Measurements from ENCODE around the gene INMT. TPM values are rescaled to one million over a fixed set of nuclear protein-coding genes. Genes with fewer than 3 reads are reported as not detected.

INMT gene
- total RNA-seq, 1 experiment from 2014 or later: not detected

DNA sequence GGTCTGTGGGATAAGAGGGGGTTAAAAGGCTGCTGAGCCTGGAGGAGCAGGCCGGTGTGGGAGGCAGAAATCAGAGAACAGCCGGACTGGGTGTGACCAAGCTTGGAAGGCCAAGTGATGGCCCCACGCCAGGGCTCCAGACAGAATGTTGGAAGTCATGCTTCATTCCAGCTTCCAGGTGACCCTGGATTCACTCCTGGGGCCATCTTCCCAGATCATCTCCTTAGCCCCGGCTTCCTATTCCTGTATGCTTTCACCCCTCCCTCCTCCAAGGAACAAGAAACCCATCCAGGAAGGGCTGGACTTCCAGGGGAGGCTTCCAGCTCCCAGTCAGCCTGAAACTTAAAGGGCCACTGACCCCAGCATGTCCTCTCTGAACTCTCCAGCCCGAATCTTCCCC is 1.0 kb downstream of the INMT start:
- no peak for DNase-seq (ENCODE audit: low spot score)

DNA sequence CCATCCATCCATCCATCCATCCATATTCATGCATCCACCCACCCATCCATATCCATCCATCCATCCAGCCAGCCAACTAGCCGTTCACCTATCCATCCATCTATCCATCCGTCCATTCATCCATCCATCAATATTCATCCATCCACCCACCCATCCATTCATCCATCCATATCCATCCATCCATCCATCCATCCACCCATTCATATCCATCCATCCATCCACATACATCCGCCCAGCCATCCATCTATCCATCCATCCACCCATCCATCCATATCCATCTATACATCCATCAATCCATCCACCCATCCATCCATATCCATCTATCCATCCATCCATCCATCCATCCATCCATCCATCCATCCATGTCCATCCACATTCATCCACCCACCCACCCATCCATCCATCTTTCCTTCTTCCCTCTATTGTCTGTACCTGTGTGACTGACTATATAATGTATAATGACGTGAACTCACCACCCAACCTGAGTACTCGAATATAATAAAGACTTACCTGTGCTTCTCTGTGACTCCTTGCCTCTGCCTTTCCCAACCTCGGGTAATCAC is 2.5 kb downstream of the INMT start:
- no peak for DNase-seq (ENCODE audit: low spot score)

DNA sequence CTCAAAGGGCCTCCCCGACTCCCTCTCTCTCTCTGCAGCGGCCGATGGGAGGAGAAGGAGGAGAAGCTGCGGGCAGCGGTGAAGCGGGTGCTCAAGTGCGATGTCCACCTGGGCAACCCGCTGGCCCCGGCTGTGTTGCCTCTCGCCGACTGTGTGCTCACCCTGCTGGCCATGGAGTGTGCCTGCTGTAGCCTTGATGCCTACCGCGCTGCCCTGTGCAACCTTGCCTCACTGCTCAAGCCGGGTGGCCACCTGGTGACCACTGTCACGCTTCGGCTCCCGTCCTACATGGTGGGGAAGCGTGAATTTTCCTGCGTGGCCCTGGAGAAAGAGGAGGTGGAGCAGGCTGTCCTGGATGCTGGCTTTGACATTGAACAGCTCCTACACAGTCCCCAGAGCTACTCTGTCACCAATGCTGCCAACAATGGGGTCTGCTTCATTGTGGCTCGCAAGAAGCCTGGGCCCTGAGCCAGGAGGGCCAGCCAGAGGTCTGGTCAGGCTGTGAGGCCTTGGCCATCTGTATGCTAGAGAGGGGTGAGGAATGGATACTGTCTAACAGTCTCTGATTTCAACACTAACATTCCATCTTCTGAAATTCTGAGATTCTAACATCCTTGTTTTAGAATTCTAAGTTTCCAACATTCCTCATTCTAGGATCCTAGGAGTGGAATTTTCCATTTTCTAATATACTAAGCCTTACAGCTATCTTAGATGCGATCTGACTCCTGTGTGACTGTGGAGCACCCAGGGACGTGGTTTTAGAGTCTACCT is 3.6 kb downstream of the INMT start:
- DNase-seq (ENCODE audit: low spot score): no peak

DNA sequence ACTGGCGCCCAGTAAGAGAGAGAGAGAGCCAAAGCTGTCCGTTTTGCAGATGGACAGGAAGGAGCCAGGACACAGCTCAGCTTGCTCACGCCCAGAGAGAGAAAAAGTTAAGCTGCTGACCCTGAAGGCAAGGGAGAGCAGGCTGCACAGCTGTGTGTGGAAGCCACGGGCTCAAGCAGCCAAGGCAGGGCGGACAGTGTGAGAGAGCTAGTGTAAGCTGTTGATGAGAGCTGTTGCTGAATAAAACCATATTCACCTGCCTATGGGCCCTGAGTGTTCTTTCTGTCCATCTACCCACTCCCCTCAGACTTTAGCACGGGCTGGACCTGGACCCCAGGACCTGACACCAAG is 5.4 kb downstream of the INMT start:
- DNase-seq (ENCODE audit: low spot score): no peak

DNA sequence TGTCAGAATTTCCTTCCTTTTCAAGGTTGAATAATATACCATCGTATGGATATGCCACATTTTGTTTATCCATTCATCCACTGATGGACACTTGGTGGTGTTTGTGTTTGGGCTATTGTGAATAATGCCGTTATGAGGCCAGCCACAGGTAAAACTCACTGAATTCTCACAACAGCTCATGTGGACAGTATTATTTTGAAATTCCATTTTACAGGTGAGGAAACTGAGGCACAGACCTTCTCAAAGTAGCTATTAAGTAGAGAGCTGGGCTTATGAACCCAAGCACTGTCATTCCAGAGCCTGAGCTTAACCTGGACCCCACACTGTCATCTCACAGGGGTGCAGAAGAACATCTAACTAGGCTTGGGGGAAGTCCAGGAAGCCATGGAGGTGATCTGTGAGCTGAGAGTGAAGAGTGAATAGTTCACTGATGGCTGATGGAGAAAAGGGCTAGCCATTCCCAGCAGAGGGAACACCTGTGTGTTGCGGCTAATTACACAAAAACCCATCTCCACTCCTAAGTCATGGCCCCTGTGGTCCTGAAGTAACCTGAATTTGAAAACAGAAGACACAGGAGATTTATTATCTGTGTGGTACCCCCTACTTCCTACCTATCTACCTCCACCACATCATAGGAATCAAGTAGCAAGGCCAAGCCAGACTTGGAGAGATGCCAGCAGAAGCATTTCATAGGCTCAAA is 8.7 kb downstream of the INMT start:
- DNase-seq (ENCODE audit: low spot score): no peak

DNA sequence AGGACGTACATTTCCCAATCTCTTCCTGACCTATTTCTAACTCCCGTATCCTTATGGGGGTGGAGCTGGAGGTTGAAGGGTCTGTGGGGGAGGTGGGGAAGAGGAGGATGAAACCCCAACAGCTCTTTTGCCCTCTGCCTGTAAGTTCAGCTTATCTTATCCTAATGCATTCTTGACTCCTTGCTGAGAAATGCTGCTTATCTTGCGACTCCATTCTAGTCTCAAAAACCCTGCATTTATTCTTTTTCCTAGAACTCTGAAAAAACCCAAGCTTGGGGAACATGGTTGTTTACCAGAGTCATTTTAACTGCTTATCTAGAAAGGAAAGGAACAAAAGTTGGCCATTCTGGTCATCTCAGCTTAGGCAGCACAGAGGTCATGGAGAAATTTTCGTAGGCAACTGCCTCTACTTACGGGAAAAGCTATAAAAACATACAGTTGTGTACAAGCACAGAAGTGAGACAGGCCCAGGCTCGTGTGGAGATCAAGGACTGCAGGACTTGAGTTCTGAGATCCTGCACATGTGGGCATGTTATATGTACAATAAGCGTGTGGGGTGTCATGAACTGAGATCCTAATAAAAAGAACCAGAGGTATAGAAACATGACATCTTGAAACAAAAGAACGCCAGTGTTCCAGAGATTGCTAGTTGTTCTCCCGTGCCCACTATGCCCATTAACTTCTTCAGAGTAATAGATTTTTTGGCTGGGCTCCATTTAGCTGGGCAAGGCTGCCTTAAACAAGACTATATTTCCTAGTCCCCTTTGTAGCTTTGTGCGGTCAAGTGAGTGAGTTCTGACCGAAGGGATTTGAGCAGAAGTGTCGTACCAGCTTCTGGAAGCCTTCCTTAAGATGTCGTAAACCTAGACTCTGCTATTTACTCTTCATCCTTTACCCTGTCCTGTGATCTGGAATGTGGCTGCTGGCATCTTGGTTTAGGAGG is 9.6 kb downstream of the INMT start:
- DNase-seq (ENCODE audit: low spot score): no peak

DNA sequence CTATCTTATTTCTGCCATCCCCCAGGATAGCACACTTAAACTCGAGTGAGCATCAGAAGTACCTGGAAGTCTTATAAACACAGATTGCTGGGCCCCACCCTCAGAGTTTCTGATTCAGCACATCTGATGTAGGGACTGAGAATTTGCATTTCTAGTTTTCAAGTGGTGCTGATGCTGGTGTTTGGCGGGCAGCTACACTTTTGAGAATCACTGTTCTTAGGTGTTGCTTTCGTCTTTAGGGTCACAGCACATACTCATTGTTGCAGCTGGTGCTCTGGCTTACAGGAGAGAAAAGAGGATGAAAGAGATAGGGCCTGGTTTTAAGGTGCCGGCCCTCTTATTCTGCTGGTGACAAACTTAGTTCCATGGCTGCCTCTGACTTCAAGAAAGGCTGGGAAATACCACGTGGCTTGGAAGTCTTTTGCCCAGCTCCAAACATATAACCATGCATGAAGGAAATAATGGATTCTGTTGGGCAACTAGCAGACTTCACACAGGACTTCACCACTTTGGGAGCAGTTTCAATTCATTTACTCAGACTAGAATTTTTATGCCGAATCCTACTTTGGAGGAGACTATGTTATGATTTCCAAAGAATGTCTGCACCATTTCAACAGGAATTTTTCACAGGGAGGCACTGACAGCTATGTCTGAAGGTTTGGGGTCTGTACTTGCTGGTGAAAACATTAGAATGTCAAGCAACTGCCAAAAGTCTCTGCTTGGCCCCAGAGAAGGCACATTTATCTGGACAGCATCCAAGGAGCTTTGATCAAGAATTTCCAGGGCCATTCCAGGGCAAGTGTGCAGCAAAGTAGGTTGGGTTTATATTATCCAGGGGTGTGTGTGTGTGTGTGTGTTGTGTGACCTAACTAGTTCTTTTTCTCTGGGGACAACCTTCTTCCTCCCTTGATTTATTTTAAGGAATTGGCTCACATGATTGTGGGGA is 12.4 kb downstream of the INMT start:
- no peak for DNase-seq (ENCODE audit: low spot score)

DNA sequence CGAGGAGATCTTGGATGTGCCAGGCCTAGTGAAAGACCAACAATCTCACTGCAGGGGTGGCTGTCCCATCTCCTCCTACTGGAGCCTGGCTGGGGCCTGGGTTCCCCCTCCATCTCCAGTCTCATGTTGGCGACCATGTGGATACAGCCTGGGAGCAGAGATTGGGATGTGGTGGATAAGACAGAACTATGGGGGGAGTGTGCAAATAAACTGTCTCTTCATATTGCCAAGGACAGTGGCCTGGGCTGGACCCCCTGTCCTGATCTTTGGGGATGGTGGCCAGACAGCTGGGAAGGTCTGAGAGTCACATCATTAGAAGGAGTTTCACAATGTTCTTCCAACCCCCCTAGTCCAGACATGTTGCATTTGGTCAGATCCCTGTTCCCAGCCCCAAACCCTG is 13.5 kb downstream of the INMT start:
- no peak for DNase-seq (ENCODE audit: low spot score)

DNA sequence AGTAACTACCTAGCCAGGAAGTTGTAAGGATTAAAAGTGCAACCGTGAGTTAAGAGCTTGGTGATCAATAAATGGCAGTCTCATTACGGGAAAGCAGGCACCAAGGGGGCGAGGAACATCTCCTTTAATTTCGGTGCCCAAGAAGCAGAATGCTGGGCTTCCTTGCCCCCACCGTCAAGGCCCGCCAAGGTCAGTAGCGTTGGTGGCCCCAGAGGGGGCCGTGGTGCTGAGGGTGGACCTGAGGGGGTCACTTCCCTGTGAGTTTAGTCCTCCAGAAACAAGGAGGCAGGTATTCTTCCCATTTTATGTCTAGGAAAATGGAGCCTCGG is 18.9 kb downstream of the INMT start:
- DNase-seq (ENCODE audit: low spot score): no peak

DNA sequence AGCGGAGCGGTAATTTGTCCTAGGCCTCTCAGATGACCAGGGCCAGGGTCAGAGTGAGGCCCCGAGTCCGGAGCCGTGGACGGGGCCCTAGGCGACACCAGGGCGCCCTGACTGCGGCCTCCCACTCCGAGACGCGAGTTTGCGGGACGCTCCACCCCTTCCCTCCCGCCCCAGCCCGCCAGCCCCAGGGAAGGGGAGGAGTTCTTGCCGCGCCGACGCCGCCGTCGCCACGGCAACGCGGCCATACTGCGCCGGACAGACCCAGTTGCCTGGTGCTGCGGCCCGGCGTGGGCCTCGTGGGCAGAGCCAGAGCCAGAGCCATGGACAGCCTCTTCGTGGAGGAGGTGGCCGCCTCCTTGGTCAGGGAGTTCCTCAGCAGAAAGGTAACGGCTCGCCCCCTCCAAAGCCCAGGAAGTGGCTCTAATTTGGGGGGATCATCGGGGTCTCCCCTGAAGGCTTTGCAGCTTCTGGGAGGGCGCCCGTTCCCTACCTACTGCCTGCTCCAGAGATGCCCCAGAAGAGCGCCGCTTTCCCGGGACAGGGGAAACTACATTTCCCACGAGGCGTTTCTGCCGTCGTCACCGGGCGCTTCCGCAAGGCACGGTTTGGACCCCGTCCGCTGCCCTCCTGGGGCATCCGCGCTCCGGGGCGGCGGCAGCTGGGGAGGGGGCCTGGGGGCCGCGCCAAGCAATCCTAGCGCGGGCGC is 19.4 kb downstream of the INMT start, which contains the start of gene MINDY4:
Gene MINDY4, plus strand, starts transcription at position 244 of the 706 bp plus-strand sequence. Its CDS starts 77 bp downstream, at position 321.
- DNase-seq (ENCODE audit: low spot score): peak; percentile 74

DNA sequence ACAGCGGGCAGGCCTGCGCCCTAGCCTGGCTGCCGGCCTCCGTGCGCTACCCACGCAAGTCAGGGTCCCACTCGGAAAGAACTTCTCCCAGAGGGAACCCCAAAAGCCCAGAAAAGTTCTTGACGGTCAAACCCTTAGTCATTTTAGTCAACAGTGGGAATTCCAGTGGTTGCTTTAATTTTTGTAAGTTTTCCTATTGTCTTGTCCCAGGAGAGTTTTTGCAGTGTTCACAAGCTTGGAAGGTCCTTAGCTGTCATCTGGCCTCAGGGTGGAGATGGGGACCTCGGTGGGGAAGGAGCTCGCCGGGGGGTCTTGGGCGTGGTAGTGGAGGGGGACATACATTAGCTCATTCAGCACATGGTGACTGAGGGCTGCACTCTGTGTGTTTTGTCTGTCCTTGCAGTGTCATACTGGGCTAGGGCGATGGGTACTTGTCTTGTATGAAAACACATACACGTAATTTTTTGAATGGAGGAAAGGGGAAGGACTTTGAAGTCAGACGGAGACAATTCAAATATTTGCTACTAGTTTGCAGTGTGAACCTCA is 20.0 kb downstream of the INMT start:
- DNase-seq (ENCODE audit: low spot score): no peak

DNA sequence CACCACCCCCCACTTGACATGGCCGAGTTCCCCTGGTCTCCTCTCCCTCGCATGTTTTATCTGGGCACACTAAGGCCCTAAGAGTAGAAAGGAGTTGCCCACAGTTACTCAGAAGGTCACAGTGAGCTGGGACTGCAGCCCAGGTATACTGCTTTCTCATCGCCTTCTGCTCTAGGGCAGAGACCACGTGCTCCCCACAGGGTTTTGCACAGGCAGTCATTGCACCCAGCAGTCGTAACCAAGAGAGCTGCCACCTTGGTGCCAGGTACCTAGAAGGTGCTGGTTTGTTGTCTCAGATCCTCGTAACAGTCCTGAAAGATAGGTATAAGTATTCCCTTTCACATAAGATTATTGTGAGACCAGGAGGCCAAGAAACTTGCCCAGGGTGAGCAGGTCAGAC is 21.0 kb downstream of the INMT start:
- no peak for DNase-seq (ENCODE audit: low spot score)

DNA sequence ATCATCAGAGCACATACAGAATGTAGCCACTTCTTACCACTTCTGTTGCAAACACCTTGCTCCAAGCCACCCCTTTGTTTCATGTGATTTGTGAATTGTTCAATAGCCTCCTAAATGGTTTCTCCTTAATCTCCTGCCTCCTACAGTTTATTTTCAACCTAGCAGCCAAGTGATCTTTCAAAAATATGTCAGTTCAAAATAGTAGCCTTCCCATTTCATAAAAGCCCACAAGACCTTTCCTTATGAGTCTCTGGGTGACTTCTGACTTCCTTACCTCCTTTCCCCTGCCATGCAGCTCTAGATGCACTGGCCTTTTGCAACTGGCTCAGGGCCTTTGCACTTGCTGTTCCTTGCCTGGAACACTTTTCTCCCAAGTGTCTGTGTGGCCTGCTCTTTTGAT is 24.1 kb downstream of the INMT start:
- no peak for DNase-seq (ENCODE audit: low spot score)

DNA sequence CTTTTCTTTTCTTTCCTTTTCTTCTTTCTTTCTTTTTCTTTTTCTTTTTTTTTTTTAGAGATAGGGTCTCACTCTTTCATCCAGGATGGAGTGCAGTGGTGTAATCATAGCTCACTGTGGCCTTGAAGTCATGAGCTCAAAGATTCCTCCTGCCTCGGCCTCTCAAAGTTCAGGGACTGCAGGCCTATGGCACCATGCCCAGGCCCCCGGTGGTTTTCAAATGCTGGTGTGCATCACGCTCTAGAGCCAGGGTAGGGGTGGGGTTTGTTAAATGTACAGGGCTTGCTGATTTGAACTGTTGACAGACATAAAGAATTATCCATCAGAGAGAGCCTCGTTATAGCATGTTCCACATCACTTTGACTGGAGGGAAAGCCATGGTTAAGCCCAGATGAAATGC is 25.0 kb downstream of the INMT start:
- DNase-seq (ENCODE audit: low spot score): no peak

DNA sequence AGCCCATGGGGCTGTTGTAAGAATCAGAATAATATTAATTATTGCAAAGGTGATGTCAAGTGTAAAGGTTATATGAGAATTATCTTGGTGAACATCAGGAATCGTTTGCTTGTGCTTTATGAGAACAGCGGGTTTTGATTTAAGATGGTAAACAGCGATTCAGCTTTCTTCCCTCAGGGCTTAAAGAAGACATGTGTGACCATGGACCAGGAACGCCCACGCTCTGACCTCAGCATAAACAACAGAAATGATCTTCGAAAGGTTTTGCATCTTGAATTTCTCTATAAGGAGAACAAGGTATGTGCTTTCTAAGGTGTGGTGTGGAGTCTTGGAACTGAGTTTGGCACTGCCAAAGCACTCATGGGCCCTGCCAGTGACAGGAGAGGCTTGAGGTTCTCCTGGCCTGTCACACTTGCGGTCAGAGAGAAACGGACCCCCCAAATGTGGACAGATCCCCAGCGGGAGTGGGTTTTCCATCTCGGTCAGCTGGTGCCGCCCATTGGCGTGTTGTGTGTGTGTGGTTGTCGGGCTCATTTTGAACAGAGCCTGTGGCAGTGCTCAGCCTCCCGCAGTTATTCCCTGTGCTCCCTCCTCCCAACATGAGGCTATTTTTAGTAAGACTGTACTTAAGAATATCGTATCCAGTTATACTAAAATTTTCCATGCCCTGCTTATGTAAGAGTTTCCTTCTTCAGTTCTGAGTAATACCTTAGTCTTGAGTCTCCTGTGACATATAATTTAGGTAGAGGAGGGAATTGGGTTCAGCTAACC is 26.5 kb downstream of the INMT start:
- no peak for DNase-seq (ENCODE audit: low spot score)

DNA sequence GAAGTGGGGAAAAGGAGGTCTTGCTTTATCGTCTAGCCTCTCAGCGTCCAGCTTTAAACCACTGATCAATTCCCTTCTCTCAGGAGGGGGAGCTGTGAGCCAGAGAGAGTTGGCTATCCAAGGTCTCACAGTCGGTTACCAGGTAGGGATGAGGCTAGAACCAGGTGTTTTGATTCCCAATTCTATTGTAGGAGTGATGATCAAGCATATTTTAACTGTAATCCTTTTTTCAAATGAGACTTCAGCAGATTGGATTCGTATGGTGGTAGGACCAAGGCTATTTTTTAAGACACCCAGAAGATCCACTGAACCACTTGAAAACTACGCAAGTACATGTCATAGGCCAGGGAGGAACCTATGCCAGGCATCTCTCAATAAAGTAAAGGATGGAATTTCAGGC is 27.6 kb downstream of the INMT start:
- no peak for DNase-seq (ENCODE audit: low spot score)

DNA sequence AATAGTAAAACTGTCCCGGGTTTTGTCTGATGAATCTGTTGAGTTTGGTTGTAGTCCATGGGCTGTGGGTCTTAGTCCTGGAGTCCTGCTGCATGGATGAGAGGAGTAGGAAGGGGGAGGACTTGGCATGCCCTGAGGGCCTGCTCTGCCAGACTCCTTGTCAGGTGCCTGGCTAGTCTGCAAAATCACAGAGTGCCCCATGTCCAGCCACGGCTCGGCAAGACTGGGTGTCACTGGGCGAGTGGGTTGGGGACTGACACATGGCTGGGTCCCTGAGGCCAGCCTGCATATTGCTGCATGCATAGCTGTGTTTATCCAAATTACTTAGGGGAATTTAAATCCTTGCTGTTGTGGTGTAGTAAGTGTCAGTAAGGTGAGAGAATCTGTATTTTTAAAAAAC is 29.0 kb downstream of the INMT start:
- no peak for DNase-seq (ENCODE audit: low spot score)

DNA sequence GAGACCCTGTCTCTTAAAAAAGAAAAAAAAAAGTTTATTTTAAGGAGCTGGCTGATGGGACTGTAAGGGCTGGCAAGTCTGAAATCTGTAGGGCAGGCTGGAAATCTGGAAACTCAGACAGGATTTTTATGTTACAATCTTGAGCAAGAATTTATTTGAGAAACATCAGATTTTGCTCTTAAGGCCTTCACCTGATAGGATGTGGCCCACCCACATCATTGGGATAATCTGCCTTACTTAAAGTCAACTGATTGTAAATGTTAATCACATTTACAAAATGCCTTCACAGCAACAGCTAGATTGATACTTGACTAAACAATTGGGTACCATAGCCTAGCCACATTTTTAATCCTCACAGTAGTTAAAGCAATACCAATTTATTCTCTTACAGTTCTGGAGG is 30.8 kb downstream of the INMT start:
- no peak for DNase-seq (ENCODE audit: low spot score)

DNA sequence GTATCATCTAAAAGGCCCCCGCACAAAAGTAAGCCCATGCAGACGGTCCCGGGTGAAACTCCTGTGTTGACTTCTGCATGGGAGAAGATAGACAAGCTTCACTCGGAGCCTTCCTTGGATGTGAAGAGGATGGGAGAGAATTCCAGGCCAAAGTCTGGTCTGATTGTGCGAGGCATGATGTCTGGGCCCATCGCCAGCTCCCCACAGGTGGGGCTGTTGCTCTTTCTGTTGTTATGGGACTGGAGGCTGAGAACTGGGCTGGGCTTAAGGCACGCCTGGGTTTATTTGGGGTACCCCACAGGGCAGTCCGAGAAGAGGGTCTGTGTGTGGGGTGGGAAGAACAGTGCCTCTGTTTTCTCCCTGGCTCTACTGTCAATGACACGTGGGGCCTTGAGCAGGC is 33.9 kb downstream of the INMT start:
- no peak for DNase-seq (ENCODE audit: low spot score)

Measured in A172 (cell line).